ENCODE results near the gene BLOC1S3.

The BLOC1S3 gene

GRCh38 chr19:45146741-45147205 lies 31.8 kb upstream of the BLOC1S3 start:
- DNase-seq = no peak

- no peak for DNase-seq
Observed at GRCh38 chr19:45147835-45148676, 30.5 kb upstream of the BLOC1S3 start.

GRCh38 chr19:45149129-45149528 lies 29.5 kb upstream of the BLOC1S3 start:
- DNase-seq = no peak

- no peak for DNase-seq
Observed at GRCh38 chr19:45150180-45150579, 28.4 kb upstream of the BLOC1S3 start.

GRCh38 chr19:45150751-45151281 lies 27.8 kb upstream of the BLOC1S3 start:
- no peak for DNase-seq

GRCh38 chr19:45151320-45151719 lies 27.3 kb upstream of the BLOC1S3 start:
- DNase-seq = no peak

GRCh38 chr19:45151821-45152503 lies 26.6 kb upstream of the BLOC1S3 start:
- no peak for DNase-seq

GRCh38 chr19:45152504-45153338 lies 25.9 kb upstream of the BLOC1S3 start:
- DNase-seq = no peak

GRCh38 chr19:45153339-45154063 lies 25.1 kb upstream of the BLOC1S3 start:
- no peak for DNase-seq

- no peak for DNase-seq
Observed at GRCh38 chr19:45154064-45154827, 24.3 kb upstream of the BLOC1S3 start.

GRCh38 chr19:45156011-45156630 lies 22.5 kb upstream of the BLOC1S3 start:
- DNase-seq = no peak

- no peak for DNase-seq
Observed at GRCh38 chr19:45156751-45157150, 21.8 kb upstream of the BLOC1S3 start.

GRCh38 chr19:45158503-45159209 lies 19.9 kb upstream of the BLOC1S3 start:
- no peak for DNase-seq

- no peak for DNase-seq
Observed at GRCh38 chr19:45159210-45159970, 19.2 kb upstream of the BLOC1S3 start.

GRCh38 chr19:45159971-45160324 lies 18.6 kb upstream of the BLOC1S3 start:
- DNase-seq = no peak

- DNase-seq = no peak
Observed at GRCh38 chr19:45160870-45161737, 17.5 kb upstream of the BLOC1S3 start, which contains the start of gene NKPD1. NKPD1 (minus strand) TSS chr19:45160982; CDS start chr19:45160150, 832 bp downstream.

GRCh38 chr19:45161738-45162607 lies 16.6 kb upstream of the BLOC1S3 start:
- DNase-seq = no peak
